ENCODE results near the gene REPS1. TPM values are rescaled to one million over a fixed set of nuclear protein-coding genes. Genes with fewer than 3 reads are reported as not detected.

Gene REPS1
- 10 to 100 TPM; 36.1 to 37.3 TPM for total RNA-seq

- intact Hi-C loops (cut with DNase I) = loop anchor here (2.0 kb wide), 1 partner anchor 173 kb away; no protein-coding TSS in a partner anchor
- peak within 1 kb of the TSS; percentile 84 for H3K27ac ChIP-seq
These were observed at the start of gene REPS1 for GRCh38 chr6:138987643-138988468. Gene REPS1, minus strand, starts transcription at chr6:138988253. Its CDS starts 571 bp downstream, at chr6:138987682.

GRCh38 chr6:139037490-139037889 is 49.4 kb upstream of the REPS1 start:
- Histone ChIP-seq H3K27ac (no peak overlapping the region), H3K36me3 (no peaks in the 10 kb centered on the region)

More at GRCh38 chr6:138987643-138988468, at the start of gene REPS1:
- H3K9ac ChIP-seq (ENCODE audit: low read depth in 2 of 2, low read length in 2 of 2) = peak within 1 kb of the TSS; percentile 86 to 91
- peak; percentile 97 for TF ChIP-seq CTCF (IDR thresholded peaks at IDR 0.05)
- peaks cover 8% of the 10 kb centered on the region for H3K4me1 ChIP-seq
- H3K9me3 ChIP-seq = no peaks in the 10 kb centered on the region
- no peaks in the 10 kb centered on the region for H3K27me3 ChIP-seq
- H3K36me3 ChIP-seq = no peaks in the 10 kb centered on the region
- DNase-seq = peak; percentile 90
- H3K4me3 ChIP-seq = peak within 1 kb of the TSS; percentile 88

GRCh38 chr6:139030228-139030963 is 42.3 kb upstream of the REPS1 start:
- no peaks in the 10 kb centered on the region for H3K36me3 ChIP-seq
- no peak for TF ChIP-seq CTCF (IDR thresholded peaks at IDR 0.05)
- H3K9me3 ChIP-seq = no peaks in the 10 kb centered on the region
- H3K9ac ChIP-seq (ENCODE audit: low read depth in 2 of 2, low read length in 2 of 2) = peak overlapping the region; percentile 57 to 93
- H3K4me1 ChIP-seq = no peaks in the 10 kb centered on the region
- DNase-seq = no peak
- peak overlapping the region; percentile 85 for H3K27ac ChIP-seq
- no peaks in the 10 kb centered on the region for H3K27me3 ChIP-seq
- no peak overlapping the region for H3K4me3 ChIP-seq
- intact Hi-C loops (cut with DNase I) = no loop called here

More at GRCh38 chr6:139037490-139037889, 49.4 kb upstream of the REPS1 start:
- no peak for TF ChIP-seq CTCF (IDR thresholded peaks at IDR 0.05)
- no peaks in the 10 kb centered on the region for H3K27me3 ChIP-seq
- intact Hi-C loops (cut with DNase I) = no loop called here
- no peaks in the 10 kb centered on the region for H3K4me1 ChIP-seq
- no peak overlapping the region for H3K9ac ChIP-seq (ENCODE audit: low read depth in 2 of 2, low read length in 2 of 2)
- DNase-seq = no peak
- H3K4me3 ChIP-seq = no peak overlapping the region
- H3K9me3 ChIP-seq = no peaks in the 10 kb centered on the region

GRCh38 chr6:139029470-139030227 is 41.6 kb upstream of the REPS1 start:
- Histone ChIP-seq H3K36me3 (no peaks in the 10 kb centered on the region), H3K27ac (peak overlapping the region; percentile 85), H3K9me3 (no peaks in the 10 kb centered on the region), H3K9ac (ENCODE audit: low read depth in 2 of 2, low read length in 2 of 2) (peak overlapping the region; percentile 57 to 93), H3K4me3 (peak overlapping the region; percentile 87), H3K27me3 (no peaks in the 10 kb centered on the region), H3K4me1 (no peaks in the 10 kb centered on the region)
- intact Hi-C loops (cut with DNase I) = no loop called here
- TF ChIP-seq CTCF (IDR thresholded peaks at IDR 0.05) = no peak
- peak; percentile 85 for DNase-seq
